Measurements from ENCODE around the gene GID8. TPM values are rescaled to one million over a fixed set of nuclear protein-coding genes. Genes with fewer than 3 reads are reported as not detected.
A peak's percentile ranks its signal among the peaks of the same experiment; 100 is the strongest.

Gene GID8
- total and polyA plus RNA-seq, 2 of the 13 experiments (the other 11 are each of a cell fraction or from before 2014, with no cell fraction given) = 39.6 to 59.8 TPM

DNA sequence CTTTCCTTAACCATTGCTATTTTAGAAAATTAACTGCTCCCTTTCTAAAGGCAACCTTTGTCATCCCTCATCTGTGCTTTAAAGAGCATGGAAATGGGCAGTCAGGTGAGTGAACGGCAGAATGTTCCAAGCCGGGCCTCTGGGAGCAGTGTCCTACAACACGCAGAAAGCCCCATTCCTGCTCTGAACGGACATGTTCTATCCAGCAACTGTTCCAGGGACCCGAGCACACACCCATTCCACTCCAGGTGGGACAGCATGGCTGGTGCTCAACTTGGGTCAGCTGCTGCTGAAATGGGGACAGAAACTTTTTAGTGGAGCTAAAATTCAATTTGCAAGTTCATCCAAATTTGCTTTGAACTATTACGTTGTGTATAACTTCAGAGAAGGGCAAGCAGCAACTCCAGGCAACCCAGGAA, 38.3 kb upstream of the GID8 start (continued):
- TF ChIP-seq SAFB2 (CRISPR knock-in tag; IDR thresholded peaks at IDR 0.05; ENCODE audit: borderline replicate concordance, low read depth) (peak; percentile 92; the same call in 1 of the 2 replicates), ZNF607 (CRISPR knock-in tag; IDR thresholded peaks at IDR 0.05; ENCODE audit: borderline replicate concordance) (0 out of 2 replicates have a peak, but pooled peaks have one; percentile 56), KDM5A (IDR thresholded peaks at IDR 0.05; ENCODE audit: borderline replicate concordance, low read length) (no peak), SNAPC2 (CRISPR knock-in tag; IDR thresholded peaks at IDR 0.05) (0 out of 2 replicates have a peak, but pooled peaks have one; percentile 9), MTA3 (CRISPR knock-in tag; IDR thresholded peaks at IDR 0.05) (no peak), TBP (CRISPR knock-in tag; IDR thresholded peaks at IDR 0.05) (no peak), GFI1 (CRISPR knock-in tag; IDR thresholded peaks at IDR 0.05; ENCODE audit: borderline replicate concordance) (0 out of 2 replicates have a peak, but pooled peaks have one; percentile 43), ZNF660 (CRISPR knock-in tag; IDR thresholded peaks at IDR 0.05; ENCODE audit: borderline replicate concordance, low read depth) (no peak), ZNF317 (CRISPR knock-in tag; IDR thresholded peaks at IDR 0.05) (0 out of 2 replicates have a peak, but pooled peaks have one; percentile 12), ARID2 (CRISPR knock-in tag; IDR thresholded peaks at IDR 0.05; ENCODE audit: borderline replicate concordance) (0 out of 2 replicates have a peak, but pooled peaks have one; percentile 7), EP300 (IDR thresholded peaks at IDR 0.05; ENCODE audit: low read depth in 2 of 2, low read length in 2 of 2) (0 out of 4 replicates have a peak, but pooled peaks of 1 of the 2 experiments have one; percentile 3), EP300 (CRISPR knock-in tag; IDR thresholded peaks at IDR 0.05; ENCODE audit: borderline replicate concordance) (no peak), SMARCE1 (IDR thresholded peaks at IDR 0.05; ENCODE audit: borderline replicate concordance) (no peak), SRSF1 (optimal IDR thresholded peaks at IDR 0.05; ENCODE audit: low read depth, low read length) (no peak), ZNF761 (CRISPR knock-in tag; conservative IDR thresholded peaks at IDR 0.05) (no peak), ZBTB1 (CRISPR knock-in tag; IDR thresholded peaks at IDR 0.05; ENCODE audit: borderline replicate concordance) (no peak), TEAD3 (CRISPR knock-in tag; optimal IDR thresholded peaks at IDR 0.05; ENCODE audit: borderline replicate concordance) (no peak), CC2D1A (CRISPR knock-in tag; IDR thresholded peaks at IDR 0.05) (no peak), HOXA7 (CRISPR knock-in tag; IDR thresholded peaks at IDR 0.05) (0 out of 2 replicates have a peak, but pooled peaks have one; percentile 12), PPARG (CRISPR knock-in tag; conservative IDR thresholded peaks at IDR 0.05) (0 out of 2 replicates have a peak, but pooled peaks have one; percentile 15), ZNF879 (CRISPR knock-in tag; IDR thresholded peaks at IDR 0.05) (0 out of 2 replicates have a peak, but pooled peaks have one; percentile 11), SMC3 (IDR thresholded peaks at IDR 0.05; ENCODE audit: low read length) (peak; percentile 33; the same call in 1 of the 2 replicates), PHF21A (CRISPR knock-in tag; IDR thresholded peaks at IDR 0.05) (peak; percentile 77; the same call in 1 of the 2 replicates), KAT2B (IDR thresholded peaks at IDR 0.05; ENCODE audit: borderline replicate concordance, low read depth, low read length) (no peak)
- TF ChIP-seq, protein P1, sequence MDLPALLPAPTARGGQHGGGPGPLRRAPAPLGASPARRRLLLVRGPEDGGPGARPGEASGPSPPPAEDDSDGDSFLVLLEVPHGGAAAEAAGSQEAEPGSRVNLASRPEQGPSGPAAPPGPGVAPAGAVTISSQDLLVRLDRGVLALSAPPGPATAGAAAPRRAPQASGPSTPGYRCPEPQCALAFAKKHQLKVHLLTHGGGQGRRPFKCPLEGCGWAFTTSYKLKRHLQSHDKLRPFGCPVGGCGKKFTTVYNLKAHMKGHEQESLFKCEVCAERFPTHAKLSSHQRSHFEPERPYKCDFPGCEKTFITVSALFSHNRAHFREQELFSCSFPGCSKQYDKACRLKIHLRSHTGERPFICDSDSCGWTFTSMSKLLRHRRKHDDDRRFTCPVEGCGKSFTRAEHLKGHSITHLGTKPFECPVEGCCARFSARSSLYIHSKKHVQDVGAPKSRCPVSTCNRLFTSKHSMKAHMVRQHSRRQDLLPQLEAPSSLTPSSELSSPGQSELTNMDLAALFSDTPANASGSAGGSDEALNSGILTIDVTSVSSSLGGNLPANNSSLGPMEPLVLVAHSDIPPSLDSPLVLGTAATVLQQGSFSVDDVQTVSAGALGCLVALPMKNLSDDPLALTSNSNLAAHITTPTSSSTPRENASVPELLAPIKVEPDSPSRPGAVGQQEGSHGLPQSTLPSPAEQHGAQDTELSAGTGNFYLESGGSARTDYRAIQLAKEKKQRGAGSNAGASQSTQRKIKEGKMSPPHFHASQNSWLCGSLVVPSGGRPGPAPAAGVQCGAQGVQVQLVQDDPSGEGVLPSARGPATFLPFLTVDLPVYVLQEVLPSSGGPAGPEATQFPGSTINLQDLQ (CRISPR knock-in tag; IDR thresholded peaks at IDR 0.05) = 0 out of 2 replicates have a peak, but pooled peaks have one; percentile 28
- TF ChIP-seq, protein P2, sequence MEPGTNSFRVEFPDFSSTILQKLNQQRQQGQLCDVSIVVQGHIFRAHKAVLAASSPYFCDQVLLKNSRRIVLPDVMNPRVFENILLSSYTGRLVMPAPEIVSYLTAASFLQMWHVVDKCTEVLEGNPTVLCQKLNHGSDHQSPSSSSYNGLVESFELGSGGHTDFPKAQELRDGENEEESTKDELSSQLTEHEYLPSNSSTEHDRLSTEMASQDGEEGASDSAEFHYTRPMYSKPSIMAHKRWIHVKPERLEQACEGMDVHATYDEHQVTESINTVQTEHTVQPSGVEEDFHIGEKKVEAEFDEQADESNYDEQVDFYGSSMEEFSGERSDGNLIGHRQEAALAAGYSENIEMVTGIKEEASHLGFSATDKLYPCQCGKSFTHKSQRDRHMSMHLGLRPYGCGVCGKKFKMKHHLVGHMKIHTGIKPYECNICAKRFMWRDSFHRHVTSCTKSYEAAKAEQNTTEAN (CRISPR knock-in tag; conservative IDR thresholded peaks at IDR 0.05) = 0 out of 2 replicates have a peak, but pooled peaks have one; percentile 19
- TF ChIP-seq, protein P3, sequence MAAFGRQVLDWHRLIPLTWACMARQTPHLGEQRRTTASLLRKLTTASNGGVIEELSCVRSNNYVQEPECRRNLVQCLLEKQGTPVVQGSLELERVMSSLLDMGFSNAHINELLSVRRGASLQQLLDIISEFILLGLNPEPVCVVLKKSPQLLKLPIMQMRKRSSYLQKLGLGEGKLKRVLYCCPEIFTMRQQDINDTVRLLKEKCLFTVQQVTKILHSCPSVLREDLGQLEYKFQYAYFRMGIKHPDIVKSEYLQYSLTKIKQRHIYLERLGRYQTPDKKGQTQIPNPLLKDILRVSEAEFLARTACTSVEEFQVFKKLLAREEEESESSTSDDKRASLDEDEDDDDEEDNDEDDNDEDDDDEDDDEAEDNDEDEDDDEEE (CRISPR knock-in tag; IDR thresholded peaks at IDR 0.05) = 0 out of 2 replicates have a peak, but pooled peaks have one; percentile 24
